Subcutaneous adipose tissue (tissue), 4 donors: ENCODE results near the gene SLC45A1. TPM values are rescaled to one million over a fixed set of nuclear protein-coding genes. Genes with fewer than 3 reads are reported as not detected.

Experiments used
- total RNA-seq, 4 donors: library from RNA; depleted of rRNA; stranded (reverse); fragments of >200 nt; gene quantifications; one replicate each; pipeline ENCODE4 v1.1.0, GENCODE V29; 2016
- TF ChIP-seq, protein P1 (sequence below): fragments of 450-650 bp; IDR thresholded peaks from one replicate; pipeline ENCODE4 v1.5.1; 2016; ENCODE audit warnings: low read depth, mild to moderate bottlenecking, control low read depth, antibody characterized with exemption, moderate library complexity

Gene SLC45A1
- total RNA-seq, 4 donors from 2014 or later: 0.65 to 3.2 (median 1.3) TPM

DNA sequence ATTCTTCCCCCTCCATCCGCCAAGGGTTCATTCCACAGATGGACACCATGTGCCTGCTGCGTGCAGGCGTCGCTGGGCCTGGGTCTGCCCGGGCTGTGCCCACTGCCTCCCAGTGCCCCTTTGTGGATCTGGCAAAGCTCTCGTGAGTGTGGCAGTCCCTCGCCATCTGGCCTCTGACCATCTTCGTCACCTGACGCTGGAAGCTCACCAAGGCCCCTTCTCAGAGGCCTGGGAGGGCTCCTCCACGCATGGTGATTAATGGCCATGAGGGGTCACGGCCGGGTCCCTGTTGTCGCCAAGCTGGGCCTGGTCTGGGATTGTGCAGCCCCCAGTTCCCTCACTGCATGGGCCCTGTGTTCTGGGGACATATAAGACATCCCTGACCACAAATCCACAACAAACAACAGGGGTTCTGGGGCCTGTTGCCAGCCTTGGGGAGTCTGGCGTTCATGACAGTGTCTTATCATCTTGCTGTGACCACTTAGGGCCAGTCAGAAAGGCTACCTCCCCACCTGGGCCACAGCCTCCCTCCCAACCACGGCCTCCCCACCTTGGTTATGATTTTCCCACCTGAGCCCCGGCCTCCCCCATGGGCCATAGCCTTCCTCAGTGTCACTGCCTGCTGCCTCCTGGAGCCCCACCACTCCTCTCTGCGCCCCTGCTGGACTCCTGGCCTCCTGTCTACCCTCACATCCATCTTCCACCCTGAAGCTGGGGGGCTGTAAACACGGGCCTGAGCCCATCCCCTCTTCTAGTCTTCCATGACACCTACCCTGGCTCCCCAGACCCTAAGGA is 27.9 kb downstream of the SLC45A1 start:
- TF ChIP-seq, protein P1, sequence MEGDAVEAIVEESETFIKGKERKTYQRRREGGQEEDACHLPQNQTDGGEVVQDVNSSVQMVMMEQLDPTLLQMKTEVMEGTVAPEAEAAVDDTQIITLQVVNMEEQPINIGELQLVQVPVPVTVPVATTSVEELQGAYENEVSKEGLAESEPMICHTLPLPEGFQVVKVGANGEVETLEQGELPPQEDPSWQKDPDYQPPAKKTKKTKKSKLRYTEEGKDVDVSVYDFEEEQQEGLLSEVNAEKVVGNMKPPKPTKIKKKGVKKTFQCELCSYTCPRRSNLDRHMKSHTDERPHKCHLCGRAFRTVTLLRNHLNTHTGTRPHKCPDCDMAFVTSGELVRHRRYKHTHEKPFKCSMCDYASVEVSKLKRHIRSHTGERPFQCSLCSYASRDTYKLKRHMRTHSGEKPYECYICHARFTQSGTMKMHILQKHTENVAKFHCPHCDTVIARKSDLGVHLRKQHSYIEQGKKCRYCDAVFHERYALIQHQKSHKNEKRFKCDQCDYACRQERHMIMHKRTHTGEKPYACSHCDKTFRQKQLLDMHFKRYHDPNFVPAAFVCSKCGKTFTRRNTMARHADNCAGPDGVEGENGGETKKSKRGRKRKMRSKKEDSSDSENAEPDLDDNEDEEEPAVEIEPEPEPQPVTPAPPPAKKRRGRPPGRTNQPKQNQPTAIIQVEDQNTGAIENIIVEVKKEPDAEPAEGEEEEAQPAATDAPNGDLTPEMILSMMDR: no peak

DNA sequence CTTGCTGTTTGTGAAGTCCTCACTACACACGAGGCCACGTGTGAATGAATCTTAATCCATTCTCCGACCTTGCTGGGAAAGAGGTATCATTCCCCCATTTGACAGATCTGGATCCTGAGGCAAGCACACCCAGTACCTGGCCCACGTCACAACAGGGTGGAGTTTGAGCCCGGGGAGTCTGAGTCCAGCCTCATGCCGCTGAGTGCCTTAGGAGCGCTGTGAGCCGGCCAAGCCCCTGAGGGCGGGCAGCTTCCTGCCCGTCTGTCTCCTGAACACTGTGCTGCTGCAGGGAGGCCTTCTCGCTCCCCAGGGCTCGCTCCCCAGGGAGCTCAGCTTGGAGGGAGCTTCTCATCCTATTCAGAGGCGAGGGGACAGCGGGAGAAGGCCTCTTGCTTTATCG is 29.7 kb downstream of the SLC45A1 start:
- TF ChIP-seq, protein P1: no peak

DNA sequence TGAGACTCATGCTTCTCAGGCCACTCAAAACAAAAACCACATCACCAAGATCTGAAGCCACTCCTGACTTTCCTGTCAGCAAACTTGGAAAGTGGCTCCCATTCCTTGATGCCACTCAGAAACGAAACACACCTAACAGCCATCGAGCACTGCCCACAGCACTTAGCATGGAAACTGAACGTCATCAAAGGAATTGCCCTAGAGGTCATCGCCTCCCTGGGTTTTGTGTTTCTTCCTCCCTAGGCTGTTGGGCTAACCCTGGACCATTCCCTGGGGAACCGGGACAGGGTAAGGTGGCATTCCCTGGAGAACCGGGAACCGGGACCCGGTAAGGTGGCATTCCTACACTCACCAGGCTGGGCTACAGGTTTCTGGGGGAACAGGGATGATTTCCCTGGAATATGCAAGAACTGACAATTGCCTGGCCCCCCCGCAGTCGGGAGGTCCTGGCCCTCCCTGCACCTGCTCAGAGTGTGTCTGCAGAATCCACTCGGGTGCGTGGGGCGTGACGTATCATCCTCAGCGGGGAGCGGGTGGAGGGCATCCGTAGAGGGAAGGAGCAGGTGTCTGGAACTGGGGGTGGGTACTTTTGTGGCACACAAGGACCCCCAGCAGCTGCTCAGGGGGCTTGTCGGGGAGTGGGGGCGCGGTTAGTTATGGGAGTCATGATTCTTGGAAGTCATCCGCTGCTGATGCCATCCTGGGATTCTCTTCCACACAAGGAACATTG is 30.3 kb downstream of the SLC45A1 start:
- TF ChIP-seq, protein P1: no peak

DNA sequence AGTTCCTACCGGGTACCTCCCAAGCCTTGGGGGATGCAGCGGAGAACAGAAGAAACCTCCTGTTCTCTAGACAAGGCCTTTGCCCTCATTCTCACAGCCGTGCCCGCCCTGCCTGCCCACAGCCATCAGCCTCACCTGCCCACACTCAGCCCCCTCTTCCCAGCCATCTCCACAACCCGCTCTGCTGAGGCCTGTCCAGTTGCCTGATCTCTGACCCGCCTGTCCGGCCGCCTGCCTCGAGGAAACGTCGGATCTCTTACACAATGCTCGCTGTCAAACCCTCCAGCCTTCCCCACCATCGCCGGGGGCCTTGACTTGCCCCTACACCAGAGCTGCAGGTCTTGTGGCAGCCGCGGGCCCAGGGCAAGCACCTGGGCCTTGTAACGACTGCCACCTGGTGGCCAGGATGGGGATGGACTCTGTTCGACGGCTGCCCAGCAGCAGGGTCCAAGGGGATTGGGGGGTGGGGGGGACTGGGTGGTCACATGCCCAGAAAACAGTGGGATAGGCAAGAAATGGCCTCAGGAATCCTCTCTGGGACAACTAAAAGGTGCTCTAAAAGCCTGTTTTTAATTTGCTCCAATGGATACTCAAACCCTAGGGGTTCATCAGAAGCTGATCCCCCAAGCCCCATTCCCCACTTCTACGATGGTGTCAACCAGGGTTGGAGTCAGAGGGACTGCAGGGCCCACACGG is 31.0 kb downstream of the SLC45A1 start:
- TF ChIP-seq, protein P1: no peak

GRCh38 chr1:8349473-8349865 is 31.6 kb downstream of the SLC45A1 start:
- TF ChIP-seq, protein P1: no peak

- TF ChIP-seq, protein P1: no peak
Measured at GRCh38 chr1:8349961-8350360, 32.0 kb downstream of the SLC45A1 start.
